Ectodermal cell (in vitro differentiated cells): ENCODE results near the gene PTH1R.

ENCODE experiments used
- H3K27ac ChIP-seq: 2 replicates; pipeline ENCODE4 v1.7.0; 2013; ENCODE audit warnings: mild to moderate bottlenecking, low read depth, low read length; ENCODE audit not compliant: insufficient read depth, poor library complexity, severe bottlenecking
- H3K27me3 ChIP-seq: 2 replicates; pipeline ENCODE4 v1.7.0; 2013; ENCODE audit warnings: mild to moderate bottlenecking, low read length; ENCODE audit not compliant: insufficient read depth, control insufficient read depth, poor library complexity, severe bottlenecking
- H3K36me3 ChIP-seq: one replicate; pipeline ENCODE4 v1.7.0; 2013; ENCODE audit warnings: low read length; ENCODE audit not compliant: control insufficient read depth, insufficient read depth
- H3K4me1 ChIP-seq: one replicate; pipeline ENCODE4 v1.7.0; 2013; ENCODE audit warnings: low read length; ENCODE audit not compliant: control insufficient read depth, insufficient read depth
- H3K4me3 ChIP-seq: 2 replicates; pipeline ENCODE4 v1.7.0; 2013; ENCODE audit warnings: low read depth, low read length, control low read depth; ENCODE audit not compliant: insufficient read depth
- H3K9me3 ChIP-seq: 2 replicates; pipeline ENCODE4 v1.7.0; 2013; ENCODE audit warnings: mild to moderate bottlenecking, low read length, moderate library complexity; ENCODE audit not compliant: control insufficient read depth
- WGBS, 2 experiments: methylation state at CpG; one replicate each; pipeline ENCODE4 v1.1.7; 2013; ENCODE audit warnings: missing lambda C conversion rate in 2 of 2; 5-methylcytosine and 5-hydroxymethylcytosine counted together

Gene PTH1R

GRCh38 chr3:46849686-46850467 lies 27.6 kb upstream of the PTH1R start:
- Histone ChIP-seq H3K9me3 (no peaks in the 10 kb centered on the region), H3K36me3 (no peaks in the 10 kb centered on the region), H3K4me1 (peaks cover 15% of the 10 kb centered on the region), H3K27ac (no peak overlapping the region), H3K27me3 (no peaks in the 10 kb centered on the region), H3K4me3 (no peak overlapping the region)
- WGBS, 2 experiments: 85 to 86% methylated on average over 7 of the region's 7 CpGs

GRCh38 chr3:46850468-46850779 lies 27.1 kb upstream of the PTH1R start:
- peaks cover 10% of the 10 kb centered on the region for H3K4me1 ChIP-seq
- H3K4me3 ChIP-seq: no peak overlapping the region
- H3K27me3 ChIP-seq: no peaks in the 10 kb centered on the region
- WGBS, 2 experiments: 80 to 88% methylated on average over 1 of the region's 1 CpG
- H3K9me3 ChIP-seq: no peaks in the 10 kb centered on the region
- H3K36me3 ChIP-seq: no peaks in the 10 kb centered on the region
- H3K27ac ChIP-seq: no peak overlapping the region

GRCh38 chr3:46851364-46852333 lies 25.9 kb upstream of the PTH1R start:
- Histone ChIP-seq H3K4me3 (no peak overlapping the region), H3K9me3 (no peaks in the 10 kb centered on the region), H3K27ac (no peak overlapping the region), H3K27me3 (no peaks in the 10 kb centered on the region), H3K36me3 (no peaks in the 10 kb centered on the region), H3K4me1 (peaks cover 9% of the 10 kb centered on the region)
- WGBS, 2 experiments: 93 to 95% methylated on average over 12 to 13 of the region's 13 CpGs

- no peak overlapping the region for H3K4me3 ChIP-seq
- H3K9me3 ChIP-seq: no peaks in the 10 kb centered on the region
- H3K27ac ChIP-seq: no peak overlapping the region
These were observed 25.2 kb upstream of the PTH1R start for GRCh38 chr3:46852334-46852720.

GRCh38 chr3:46852839-46853355 lies 24.6 kb upstream of the PTH1R start:
- Histone ChIP-seq H3K27me3 (no peaks in the 10 kb centered on the region), H3K4me1 (peaks cover 9% of the 10 kb centered on the region), H3K9me3 (no peaks in the 10 kb centered on the region), H3K27ac (no peak overlapping the region), H3K36me3 (no peaks in the 10 kb centered on the region), H3K4me3 (no peak overlapping the region)
- 88 to 92% methylated on average over 2 of the region's 2 CpGs for WGBS, 2 experiments

More at GRCh38 chr3:46852334-46852720, 25.2 kb upstream of the PTH1R start:
- H3K36me3 ChIP-seq: no peaks in the 10 kb centered on the region
- H3K27me3 ChIP-seq: no peaks in the 10 kb centered on the region
- peaks cover 9% of the 10 kb centered on the region for H3K4me1 ChIP-seq
- 94 to 96% methylated on average over 9 of the region's 9 CpGs for WGBS, 2 experiments

GRCh38 chr3:46853441-46854415 lies 23.8 kb upstream of the PTH1R start:
- Histone ChIP-seq H3K36me3 (no peaks in the 10 kb centered on the region), H3K4me3 (no peak overlapping the region), H3K27ac (no peak overlapping the region), H3K9me3 (no peaks in the 10 kb centered on the region), H3K4me1 (peaks cover 10% of the 10 kb centered on the region), H3K27me3 (no peaks in the 10 kb centered on the region)
- 91% methylated on average over 15 of the region's 15 CpGs for WGBS, 2 experiments

- Histone ChIP-seq H3K4me3 (no peak overlapping the region), H3K27ac (no peak overlapping the region), H3K27me3 (no peaks in the 10 kb centered on the region), H3K36me3 (no peaks in the 10 kb centered on the region), H3K9me3 (no peaks in the 10 kb centered on the region), H3K4me1 (peaks cover 5% of the 10 kb centered on the region)
- WGBS, 2 experiments: 85 to 87% methylated on average over 5 of the region's 5 CpGs
These were observed 22.9 kb upstream of the PTH1R start for GRCh38 chr3:46854555-46854991.

GRCh38 chr3:46856576-46857471 lies 20.7 kb upstream of the PTH1R start:
- Histone ChIP-seq H3K27me3 (no peaks in the 10 kb centered on the region), H3K4me1 (peaks cover 5% of the 10 kb centered on the region), H3K9me3 (no peaks in the 10 kb centered on the region), H3K36me3 (no peaks in the 10 kb centered on the region), H3K27ac (no peak overlapping the region), H3K4me3 (no peak overlapping the region)
- whole genome bisulfite sequencing, 2 experiments: 89% methylated on average over 17 of the region's 17 CpGs
